Activated CD8-positive, alpha-beta memory T cell treated with anti-CD3 and anti-CD28 coated beads, Interleukin-2, amount 50 U/mL, for 1 hour (primary cell): ENCODE measurements around the gene KCTD5.
"Not testable (repeated sequence)": the region's sequence is repeated elsewhere in the genome, so short reads cannot be mapped to it uniquely, and the experiment has no call there.

Source experiments
- DNase-seq: peaks from one replicate; pipeline ENCODE4 v3.0.0-alpha.2; 2020; ENCODE audit errors: extremely low read depth

KCTD5 gene

DNA sequence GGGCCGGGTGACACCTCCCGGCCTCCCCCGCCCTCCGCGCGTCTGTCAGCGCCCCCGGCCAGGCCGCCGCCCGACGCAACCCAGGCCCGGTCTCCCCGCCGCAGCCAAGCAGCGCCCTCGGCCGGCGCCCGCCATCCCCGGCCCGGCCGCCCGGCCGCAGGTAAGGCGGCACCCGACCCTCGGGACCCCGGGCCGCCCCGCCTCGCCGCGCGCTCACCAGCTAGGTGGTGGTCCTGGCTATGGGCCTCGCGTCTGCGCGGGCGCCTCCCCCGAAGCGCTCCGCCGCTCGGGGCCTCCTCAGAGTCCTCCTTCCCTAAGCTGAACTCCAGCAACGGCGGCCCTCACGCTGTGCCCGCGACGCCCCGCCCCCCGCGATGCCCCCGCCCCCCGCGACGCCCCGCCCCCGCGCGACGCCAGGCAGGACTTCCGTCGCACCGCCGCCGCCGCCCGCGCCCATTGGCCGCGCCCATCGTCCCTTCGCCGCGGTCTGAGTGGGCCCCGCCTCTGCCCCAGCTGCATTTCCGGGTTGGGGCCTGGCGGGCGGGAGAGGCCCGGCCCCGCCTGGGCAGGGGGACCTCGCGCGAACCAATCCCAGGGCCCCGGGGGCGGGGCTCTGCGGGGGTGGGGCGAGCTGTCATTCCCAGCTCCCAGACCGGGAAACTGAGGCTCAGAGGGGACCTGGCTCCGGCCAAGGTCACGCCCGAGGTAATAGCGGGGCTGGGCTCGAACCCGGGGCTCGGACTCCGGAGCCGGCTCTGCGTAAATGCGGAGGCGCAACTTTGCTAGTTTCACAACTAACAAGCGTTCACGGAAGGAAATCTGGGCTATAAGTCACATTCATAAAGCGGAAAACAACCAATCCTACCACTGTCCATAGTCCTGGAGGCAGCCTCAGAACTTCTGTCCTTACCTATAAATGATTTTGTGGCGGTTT lies 9.0 kb upstream of the KCTD5 start:
- DNase-seq: peak; percentile 75

DNA sequence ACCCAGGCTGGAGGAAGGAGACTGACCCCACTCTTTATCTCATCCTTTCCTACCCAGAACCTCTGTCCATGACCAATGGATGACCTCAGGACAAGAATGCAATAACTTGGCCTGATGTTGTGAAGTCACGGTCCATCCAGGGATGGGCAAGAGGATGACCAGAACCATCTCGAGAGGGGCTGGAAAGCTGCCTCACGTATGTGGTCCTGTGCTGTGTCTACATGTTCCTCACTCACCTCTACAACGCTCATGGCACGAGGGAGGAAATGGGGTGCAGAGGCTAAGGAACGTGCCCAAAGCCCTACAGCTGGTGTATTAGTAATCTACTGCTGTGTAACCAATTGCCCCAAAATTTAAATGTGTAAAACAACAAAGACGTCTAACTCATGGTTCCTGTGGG lies 7.3 kb upstream of the KCTD5 start:
- DNase-seq: no peak

DNA sequence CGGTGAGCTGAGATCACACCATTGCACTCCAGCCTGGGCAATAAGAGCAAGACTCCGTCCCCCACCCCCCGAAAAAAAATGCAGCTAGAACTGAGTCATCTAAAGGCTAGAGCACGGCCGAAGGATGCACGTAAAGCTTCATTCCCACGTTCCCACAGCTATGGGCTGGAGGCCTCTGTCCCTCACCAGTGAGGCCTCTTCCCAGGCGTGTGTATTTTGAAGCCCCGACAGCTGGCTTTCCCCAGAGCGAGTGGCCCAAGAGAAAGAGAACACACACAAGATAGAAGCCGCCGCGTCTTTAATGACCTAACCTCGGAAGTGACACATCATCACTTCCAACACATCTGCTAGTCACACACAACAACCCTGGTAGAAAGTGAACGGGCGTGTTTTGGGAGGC lies 6.6 kb upstream of the KCTD5 start:
- no peak for DNase-seq

DNA sequence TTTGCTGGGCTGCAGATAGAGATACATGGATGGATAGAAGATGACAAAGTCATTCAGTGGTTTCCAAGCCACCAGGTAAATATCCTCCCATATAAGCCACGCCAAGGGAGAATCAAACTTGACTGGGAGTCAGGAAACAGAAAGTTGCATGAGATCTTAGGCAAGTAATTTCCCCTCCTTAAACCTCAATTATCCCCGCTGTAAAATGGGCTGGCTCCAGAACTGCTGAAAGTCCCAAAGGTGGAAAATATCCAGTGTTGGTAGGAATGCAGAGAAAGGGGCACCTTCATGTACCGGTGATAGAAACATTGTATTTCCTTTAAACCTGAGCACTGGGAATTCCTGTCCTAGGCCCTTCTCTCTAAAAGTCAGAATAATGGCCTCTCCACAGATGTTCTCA lies 5.4 kb upstream of the KCTD5 start:
- DNase-seq: not testable (repeated sequence)

DNA sequence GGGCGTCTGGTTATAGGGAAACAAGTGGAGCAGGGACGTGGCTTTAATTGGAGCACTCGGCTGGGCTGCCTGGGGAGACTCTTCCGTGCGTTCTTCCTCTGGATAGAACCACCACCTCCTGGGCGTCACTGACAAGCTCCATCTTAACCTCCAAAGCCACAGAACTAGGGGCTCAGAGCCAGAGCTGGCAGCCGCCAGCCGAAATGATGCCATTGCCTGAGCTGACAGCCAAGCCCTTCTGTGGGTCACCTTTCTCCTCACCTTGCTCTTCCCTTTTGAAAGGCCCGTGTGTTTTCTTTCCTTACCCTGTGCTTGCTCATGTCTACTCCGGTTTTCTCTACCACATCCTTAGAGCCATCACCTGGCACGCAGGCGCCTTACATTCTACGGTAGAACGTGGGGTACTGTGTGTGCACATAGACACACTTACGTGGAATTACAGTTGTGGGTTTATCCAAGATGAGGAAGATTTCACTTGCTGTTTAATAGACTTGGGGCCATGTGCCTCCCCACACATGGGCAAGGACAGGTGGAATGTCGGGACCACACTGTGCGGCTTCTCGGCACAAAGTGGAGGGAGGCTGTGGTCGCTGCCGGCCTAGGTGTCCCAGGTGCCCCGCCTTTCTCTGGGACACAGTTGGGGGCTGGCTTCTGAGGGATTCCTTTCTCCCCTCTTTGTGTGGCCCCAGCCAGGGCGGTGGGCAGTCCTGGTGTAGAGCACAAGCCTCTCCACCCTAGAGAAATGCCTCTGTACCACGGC lies 3.9 kb upstream of the KCTD5 start:
- DNase-seq: not testable (repeated sequence)

DNA sequence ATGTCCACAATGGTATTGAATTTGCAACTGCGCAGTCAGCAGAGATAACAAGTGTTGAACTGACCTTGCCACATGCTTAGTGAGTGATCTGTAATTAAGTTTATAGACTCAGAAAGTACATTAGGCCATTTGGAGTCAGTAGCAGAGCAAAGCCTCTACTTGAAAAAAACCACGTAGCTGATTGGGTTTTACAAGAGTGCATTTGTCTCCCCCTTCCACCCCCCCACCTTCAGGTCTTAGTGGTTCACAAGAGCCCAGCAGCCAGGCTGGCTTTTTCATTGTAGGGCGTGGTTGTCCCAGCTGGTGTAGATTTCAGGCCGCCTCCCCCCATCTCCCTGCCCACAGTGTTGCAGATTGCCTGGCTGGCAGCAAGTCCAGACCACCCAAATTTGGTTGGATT lies 2.4 kb upstream of the KCTD5 start:
- not testable (repeated sequence) for DNase-seq

DNA sequence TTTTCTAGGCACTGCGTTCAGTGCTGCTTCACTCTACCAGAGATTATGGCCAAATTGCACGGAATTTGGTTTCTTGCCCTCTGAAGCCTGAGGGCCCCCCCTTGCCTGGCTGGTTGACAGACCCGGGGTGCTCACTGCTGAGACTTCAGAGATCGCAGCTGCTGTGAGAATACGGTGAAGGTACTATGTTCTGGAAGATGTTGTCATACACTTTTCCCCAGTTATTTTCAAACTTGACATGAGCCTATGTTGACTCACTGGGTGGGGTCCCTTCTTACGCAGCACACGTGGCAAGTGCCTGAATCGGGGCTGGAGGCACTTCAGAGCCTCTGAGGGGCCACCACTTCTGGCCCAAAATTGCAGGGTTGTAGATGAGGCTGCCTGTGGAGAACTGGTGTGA lies 2.0 kb upstream of the KCTD5 start:
- not testable (repeated sequence) for DNase-seq

DNA sequence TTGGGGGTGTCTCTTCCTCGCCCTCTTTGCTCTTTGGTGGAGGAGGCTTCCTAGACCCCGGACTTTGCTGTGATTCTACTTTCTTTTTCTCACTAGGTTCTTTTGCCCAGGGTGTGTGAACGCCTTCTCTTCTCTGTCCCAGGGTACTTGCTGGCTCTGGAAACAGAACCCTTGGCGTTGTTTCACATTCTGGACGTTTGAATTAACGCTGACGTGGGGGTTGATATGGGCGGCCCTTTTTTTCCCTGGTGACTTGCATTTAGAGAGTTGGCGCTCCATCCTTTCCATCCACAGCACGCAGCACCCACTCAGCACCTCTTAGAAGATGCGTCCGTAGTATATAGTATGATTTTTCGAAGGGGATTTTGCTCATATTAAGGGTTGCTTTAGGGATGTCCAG lies 718 bp downstream of the KCTD5 start:
- not testable (repeated sequence) for DNase-seq

DNA sequence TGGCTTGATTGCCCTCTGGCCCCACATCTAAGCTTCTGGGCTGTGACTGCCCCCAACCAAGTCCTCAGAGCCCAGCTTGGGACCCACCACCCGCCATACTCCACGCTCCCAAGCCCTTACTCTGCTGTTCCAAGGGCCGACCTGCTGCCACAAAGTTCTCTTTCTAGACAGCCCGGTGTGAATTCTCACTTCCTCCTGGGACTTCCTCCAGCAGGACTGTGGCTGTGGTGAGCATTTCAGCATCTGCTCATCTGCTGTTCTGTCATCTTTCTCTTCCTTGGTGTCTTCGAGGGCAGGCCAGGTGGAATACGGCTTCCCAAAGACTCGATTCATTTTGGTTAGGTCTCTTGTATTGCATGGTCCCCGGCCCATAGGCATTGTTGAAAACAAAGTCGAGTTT lies 3.8 kb downstream of the KCTD5 start:
- DNase-seq: not testable (repeated sequence)

DNA sequence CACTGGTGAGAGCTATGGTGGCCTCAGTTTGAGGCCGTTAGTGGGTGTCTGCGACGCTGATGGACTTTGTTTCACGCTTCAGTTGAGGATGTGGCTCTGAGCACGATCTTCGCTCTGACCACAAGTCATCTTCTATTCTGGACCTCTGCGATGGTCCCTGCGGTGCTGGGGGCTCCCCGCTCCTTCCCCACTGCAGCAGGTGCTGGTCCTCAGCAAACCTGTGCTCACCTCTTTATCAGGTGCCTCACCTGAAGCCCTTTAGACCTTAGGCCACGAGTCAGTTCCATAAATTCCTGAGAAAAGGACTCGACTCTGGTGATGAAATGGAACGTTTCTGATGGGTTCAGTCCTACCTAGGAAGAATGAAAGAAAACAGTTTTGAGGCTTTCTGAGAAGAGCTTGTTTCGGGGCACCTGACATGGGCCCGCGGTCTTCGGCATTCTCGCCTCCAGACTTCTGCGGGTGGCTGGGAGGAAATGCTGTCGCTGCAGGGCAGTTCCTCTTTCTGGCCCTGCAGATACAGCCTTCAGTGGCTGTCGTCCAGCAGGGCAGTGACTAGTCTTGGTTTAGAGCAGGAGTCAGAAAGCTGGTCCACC lies 4.7 kb downstream of the KCTD5 start:
- DNase-seq: no peak

DNA sequence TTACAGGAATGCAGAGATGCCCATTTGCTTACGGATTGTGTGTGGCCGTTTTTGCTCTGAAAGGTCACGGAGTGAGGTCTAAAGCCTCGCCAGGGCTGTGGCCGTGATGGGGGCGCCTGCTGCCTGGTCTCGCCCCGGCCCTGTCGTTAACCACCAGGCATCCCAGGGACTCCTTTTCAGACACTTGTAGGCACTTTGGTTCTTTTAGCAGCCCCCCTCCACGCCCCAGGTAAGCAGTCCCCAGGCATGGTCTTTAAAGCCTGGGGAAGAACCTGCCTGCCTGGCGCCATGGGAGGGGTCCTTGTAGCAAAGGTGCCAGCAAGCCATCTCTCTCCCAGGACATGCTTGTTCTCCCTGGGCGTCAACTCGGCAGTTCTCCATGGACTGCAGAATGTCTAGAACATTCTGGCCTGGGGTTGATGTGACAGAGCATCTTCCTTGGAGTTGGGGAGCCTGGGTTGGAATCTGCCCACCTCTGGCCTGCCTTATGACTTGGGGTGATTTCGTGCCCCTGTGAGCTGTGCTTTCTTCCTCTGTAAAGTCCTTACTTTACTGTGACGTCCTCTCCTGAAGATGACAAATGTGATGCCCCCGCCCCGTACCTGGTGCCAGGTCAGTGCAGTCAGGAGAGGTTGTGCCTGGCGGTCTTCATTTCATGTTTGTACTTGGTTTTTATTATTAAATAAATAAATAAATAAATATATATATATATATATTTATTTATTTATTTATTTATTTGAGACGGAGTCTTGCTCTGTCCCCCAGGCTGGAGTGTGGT lies 5.4 kb downstream of the KCTD5 start:
- no peak for DNase-seq

DNA sequence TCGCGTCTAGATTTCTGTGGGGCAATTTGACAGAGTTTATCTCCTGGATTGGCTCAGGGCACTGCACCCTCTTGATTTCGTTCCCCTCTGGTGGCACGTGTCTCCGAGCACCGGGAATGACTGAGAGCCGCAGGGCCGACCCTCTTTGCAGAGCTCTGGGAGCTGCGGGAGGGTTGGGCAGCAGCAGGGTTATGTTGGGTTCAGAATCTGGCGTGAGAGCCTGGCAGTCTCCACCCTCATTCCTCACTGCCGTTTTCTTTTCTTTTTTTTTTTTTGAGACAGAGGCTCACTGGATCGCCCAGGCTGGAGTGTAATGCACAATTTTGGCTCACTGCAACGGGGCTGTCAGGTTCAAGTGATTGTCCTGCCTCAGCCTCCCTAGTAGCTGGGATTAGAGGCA lies 7.1 kb downstream of the KCTD5 start:
- not testable (repeated sequence) for DNase-seq

DNA sequence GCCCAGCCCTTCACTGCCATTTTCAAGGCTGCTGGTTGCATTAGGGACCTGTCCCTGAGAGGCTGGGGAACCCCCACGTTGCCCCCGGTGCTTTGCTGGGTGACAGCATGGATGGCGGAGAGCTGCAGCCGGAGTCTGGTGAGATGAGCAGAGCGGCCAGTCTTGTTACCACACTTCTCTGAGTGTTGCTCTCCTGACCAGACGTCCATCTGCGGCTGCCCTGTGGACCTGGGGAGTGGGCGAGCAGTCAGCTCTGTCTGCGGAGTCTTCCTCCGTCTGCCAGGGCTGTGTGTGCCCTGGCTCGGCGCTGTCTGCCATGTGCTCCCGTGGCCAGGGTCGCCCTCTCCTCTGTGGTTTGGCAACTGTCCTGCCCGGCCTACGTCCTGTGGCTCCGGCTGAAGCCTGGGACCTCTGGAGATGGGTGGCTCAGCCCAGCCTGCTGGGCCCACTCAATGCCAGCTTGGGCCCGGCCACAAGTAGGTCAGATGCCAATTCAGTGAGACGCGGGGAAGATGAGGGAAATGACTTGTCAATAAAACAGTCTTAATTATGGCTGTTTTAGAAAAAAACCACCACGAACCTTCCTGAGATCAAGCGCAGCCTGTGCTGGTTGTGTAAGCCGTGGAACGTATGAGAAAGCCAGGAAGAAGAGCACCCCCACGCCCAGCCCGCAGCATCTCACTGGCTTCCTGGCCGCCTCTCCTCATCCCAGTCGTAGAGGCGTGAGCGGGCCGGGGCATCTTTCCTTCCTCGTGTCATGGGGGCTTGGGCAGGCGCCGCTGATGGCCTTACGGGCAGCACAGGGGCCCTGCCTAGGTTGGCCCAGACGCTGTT lies 7.9 kb downstream of the KCTD5 start:
- DNase-seq: no peak

DNA sequence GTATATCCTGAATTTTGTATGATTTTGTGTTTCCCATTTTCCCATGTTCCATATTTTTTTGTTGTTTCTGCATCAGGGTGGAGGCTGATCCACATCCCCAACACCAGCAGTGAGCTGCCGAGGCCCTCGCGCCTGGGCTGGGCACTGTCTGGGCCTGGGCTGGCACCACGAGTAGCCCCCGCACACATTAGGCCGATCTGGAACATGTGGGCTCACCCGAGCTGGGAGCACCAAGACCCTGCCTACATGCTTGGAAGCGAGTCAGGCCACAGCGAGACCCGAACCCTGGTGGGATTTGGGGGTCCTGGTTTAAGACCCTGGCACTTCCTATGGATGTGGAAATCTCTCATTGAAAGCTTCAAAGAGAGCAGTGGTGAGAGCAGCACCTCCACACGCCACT lies 8.5 kb downstream of the KCTD5 start:
- DNase-seq: no peak

DNA sequence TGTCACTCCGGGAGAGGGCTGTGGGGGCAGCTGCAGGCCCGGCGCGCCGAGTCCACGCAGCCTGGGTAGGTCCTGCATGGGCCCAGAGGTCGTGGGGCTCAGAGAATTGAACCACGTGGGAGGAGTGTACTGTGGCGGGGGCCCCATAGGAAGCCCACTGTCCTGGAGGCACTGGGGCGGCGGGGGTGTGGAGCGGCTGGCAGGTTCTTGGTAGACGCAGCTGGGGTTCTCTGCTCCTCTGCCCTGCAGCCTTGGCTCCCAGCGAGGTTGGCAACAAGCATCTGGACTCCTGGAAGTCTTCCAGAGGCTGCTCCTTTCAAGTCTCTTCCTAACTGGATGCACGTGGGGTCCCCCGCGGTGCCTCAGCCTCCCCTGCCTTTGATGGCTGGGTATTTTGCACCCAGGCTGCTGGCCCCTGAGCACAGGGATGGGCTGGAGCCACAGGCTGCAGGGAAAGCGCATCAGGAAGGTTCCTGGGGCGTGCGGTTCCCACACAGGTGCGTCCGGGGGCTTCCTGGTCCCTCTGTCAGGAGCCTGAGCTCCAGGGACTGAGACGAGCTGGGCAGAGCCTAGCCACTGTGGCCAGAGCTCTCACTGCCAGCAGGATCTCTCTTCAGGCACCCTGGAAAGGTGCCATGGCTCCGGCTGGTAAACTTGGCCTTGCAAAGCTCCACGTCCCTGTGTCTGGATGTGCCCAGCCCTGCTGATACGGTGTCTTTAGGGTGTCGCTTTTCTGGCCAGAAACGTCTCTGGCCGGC lies 9.3 kb downstream of the KCTD5 start:
- DNase-seq: no peak

DNA sequence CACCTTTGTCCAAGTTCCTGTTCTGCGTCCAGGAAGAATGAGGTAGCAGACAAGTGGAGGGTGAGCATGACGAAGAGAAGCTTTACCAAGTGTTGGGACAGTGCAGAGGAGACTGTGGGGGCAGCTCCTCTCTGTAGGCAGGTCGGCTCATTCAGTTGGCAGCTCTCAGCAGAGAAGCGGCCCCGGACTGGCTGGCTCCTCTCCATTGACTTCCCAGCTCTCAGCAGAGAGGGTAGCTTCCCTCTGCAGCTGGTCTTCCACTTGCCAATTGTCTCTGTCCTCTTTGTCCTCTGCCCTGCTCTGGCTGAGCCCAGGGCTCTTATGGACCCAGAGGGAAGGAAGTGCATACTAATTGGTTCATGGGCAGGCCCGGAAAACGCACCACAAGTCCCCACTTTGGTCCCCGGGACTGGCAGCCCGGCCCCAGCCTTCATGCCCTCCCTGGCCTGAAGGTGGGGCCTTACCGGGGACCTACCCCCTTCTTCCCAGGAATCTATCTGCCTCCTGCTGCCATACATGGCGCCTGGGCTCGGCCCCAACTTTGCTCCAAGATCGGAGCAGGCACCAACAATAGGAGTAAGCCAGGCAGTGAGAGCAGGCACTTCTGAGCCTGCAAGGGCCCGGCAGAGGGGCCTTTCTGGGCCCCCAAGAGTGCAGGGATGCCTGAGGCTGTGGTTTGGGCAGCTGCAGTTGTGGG lies 10.1 kb downstream of the KCTD5 start:
- DNase-seq: no peak

DNA sequence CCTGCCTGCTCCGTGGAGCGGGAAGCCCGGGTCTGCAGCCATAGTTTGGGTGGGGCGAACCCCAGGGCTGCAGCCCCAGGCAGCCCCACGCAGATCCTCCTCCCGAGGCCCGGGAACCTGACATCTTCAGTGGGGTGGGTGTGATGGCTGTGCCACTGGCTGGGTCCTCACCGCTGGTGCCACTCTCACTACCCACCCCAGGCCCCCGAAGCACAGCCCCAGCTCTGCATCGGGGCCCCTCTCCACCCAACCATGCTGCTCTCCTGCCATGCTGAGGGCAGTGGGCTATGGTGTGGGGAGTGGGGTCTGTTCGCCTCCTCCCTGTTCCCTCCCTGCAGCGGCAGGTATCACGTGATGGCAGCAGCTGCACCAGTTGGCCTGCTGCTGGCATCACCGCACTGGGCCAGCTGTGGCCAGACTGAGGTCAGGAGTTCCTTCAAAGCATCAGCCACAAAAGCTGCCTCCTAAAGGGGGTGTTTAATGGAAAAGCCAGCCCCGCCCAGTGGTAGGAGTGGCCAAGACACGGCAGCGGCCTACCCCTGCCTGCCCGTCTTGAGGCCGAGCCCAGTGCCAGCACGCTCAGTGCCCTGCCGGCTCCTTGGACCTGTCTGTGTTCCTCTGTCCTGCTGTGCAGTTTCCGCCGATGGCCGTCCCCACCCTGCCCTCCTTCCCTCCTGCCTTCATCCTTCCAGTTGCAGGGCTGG lies 10.8 kb downstream of the KCTD5 start:
- DNase-seq: no peak

DNA sequence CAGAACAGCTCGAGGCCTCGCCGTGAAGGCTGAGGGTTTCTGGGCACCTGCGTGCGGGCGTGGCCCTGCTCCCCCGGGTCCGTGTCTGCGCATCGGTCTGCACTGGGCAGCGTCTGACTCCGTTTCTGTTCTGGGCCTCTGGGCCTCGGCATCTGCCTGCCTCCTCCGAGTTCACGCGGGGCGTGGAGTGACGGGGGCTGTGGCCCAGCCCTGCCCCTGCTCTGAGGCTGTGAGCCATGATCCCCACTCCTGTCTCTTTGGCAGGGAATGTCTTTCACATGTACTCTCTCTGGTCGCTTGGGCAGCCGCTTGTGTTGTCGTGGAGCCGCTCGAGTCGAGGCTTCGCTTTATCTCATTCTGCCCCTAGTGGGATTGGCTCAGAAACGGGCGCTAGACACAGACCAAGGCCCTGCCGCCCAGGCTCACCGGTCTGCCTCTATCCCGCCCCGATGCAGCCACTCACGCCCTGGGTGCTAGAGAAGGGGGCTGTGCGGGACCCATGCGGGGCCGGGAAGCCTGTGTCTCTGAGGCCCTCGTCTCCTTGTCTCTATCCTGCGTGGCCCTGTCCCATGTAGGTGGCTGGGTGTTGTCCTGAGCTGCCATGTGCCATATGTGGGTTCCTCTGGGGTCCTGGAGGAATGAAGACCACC lies 14.4 kb downstream of the KCTD5 start:
- DNase-seq: not testable (repeated sequence)
